ENCODE measurements around the gene SOX9.
"Not testable (repeated sequence)": the region's sequence is repeated elsewhere in the genome, so short reads cannot be mapped to it uniquely, and the experiment has no call there.

SOX9 gene

DNA sequence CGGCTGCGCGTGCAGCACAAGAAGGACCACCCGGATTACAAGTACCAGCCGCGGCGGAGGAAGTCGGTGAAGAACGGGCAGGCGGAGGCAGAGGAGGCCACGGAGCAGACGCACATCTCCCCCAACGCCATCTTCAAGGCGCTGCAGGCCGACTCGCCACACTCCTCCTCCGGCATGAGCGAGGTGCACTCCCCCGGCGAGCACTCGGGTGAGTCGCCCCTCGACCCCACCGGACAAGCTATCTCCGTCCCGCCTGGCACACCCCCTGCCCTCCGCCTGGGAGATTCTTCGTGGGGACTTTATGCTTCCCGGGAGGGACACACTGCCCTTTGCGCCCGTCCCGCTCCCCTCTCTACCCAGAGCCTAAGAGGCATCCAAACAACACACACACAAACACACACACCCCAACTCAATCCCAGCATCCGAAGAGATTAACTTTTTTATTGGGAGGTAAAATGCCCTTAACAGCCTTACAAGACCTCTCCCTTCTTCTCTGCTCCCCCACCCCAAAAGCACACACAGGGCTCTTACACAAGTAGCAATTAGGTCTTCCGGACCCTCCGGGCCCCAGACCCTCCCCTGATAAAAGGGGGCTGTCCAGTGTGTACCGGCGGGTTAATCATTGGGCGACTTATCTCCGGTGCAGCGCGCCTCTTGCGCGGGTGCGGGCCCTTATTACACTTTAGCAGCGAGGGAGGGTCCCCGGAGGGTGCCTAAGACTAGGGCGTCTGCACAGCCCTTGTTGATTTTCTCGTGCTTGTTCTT lies 2.1 kb downstream of the SOX9 start:
- DNase-seq: peak; percentile 48
- in situ Hi-C loops (cut with HindIII; ENCODE audit: low pct_ligation_motif_present, low pct_unique_long_range_greater_than_20kb, low sequenced_read_pairs): no loop called here

DNA sequence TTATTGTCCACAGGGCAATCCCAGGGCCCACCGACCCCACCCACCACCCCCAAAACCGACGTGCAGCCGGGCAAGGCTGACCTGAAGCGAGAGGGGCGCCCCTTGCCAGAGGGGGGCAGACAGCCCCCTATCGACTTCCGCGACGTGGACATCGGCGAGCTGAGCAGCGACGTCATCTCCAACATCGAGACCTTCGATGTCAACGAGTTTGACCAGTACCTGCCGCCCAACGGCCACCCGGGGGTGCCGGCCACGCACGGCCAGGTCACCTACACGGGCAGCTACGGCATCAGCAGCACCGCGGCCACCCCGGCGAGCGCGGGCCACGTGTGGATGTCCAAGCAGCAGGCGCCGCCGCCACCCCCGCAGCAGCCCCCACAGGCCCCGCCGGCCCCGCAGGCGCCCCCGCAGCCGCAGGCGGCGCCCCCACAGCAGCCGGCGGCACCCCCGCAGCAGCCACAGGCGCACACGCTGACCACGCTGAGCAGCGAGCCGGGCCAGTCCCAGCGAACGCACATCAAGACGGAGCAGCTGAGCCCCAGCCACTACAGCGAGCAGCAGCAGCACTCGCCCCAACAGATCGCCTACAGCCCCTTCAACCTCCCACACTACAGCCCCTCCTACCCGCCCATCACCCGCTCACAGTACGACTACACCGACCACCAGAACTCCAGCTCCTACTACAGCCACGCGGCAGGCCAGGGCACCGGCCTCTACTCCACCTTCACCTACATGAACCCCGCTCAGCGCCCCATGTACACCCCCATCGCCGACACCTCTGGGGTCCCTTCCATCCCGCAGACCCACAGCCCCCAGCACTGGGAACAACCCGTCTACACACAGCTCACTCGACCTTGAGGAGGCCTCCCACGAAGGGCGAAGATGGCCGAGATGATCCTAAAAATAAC lies 3.0 kb downstream of the SOX9 start:
- in situ Hi-C loops (cut with HindIII; ENCODE audit: low pct_ligation_motif_present, low pct_unique_long_range_greater_than_20kb, low sequenced_read_pairs): no loop called here
- no peak for DNase-seq

GRCh38 chr17:72124438-72124775 lies 3.6 kb downstream of the SOX9 start:
- no peak for DNase-seq
- in situ Hi-C loops (cut with HindIII; ENCODE audit: low pct_ligation_motif_present, low pct_unique_long_range_greater_than_20kb, low sequenced_read_pairs): no loop called here

- DNase-seq: no peak
Measured at GRCh38 chr17:72125226-72125651, 4.4 kb downstream of the SOX9 start.

DNA sequence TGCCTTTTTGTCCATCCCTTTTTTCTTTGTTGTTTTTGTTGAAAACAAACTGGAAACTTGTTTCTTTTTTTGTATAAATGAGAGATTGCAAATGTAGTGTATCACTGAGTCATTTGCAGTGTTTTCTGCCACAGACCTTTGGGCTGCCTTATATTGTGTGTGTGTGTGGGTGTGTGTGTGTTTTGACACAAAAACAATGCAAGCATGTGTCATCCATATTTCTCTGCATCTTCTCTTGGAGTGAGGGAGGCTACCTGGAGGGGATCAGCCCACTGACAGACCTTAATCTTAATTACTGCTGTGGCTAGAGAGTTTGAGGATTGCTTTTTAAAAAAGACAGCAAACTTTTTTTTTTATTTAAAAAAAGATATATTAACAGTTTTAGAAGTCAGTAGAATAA lies 4.9 kb downstream of the SOX9 start:
- in situ Hi-C loops (cut with HindIII; ENCODE audit: low pct_ligation_motif_present, low pct_unique_long_range_greater_than_20kb, low sequenced_read_pairs): loop anchor here (25.0 kb wide), 1 partner anchor 287 kb away; no protein-coding TSS in a partner anchor
- no peak for DNase-seq

More at GRCh38 chr17:72125226-72125651, 4.4 kb downstream of the SOX9 start:
- in situ Hi-C loops (cut with HindIII; ENCODE audit: low pct_ligation_motif_present, low pct_unique_long_range_greater_than_20kb, low sequenced_read_pairs): loop anchor here (25.0 kb wide), 1 partner anchor 287 kb away; no protein-coding TSS in a partner anchor

GRCh38 chr17:72126575-72127486 lies 6.0 kb downstream of the SOX9 start:
- peak; percentile 23 for DNase-seq
- in situ Hi-C loops (cut with HindIII; ENCODE audit: low pct_ligation_motif_present, low pct_unique_long_range_greater_than_20kb, low sequenced_read_pairs): loop anchor here (25.0 kb wide), 1 partner anchor 285 kb away; no protein-coding TSS in a partner anchor

GRCh38 chr17:72128039-72128438 lies 7.2 kb downstream of the SOX9 start:
- DNase-seq: no peak
- in situ Hi-C loops (cut with HindIII; ENCODE audit: low pct_ligation_motif_present, low pct_unique_long_range_greater_than_20kb, low sequenced_read_pairs): loop anchor here (25.0 kb wide), 1 partner anchor 284 kb away; no protein-coding TSS in a partner anchor

DNA sequence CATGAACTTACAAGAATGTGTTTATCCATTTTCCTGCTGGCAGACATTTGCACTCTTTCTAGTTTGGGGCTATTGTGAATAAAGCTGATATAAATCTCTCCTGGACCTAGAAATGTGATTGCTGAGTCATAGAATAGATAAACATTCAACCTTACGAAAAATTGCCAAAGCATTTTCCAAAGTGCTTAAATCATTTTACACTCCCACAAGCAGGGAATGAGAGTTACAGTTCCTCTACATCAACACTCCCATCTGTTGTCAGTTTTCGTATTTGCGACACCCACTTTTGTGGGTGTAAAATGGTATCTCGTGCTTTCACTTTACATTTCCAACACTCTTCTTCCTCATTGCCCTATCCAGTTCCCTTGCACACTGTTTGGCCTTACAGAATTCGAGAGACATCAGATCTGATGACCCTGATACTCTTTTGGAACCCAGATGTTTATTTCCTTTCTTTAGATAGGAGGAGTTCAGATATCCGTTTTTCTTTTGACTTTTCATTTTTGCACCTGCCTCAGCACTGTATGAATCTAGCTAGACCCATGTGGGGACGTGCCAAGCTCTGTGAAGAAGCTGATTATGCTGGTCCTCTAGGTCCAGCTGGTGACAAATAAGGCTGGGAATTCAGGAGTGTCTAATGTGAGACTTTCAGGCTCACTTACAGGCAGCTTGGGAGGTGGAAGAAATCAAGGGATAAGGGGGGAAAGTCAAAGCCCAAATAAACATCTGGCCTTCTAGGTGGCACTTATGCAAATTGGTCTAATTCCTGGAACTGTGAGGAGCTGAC lies 14.0 kb downstream of the SOX9 start:
- in situ Hi-C loops (cut with HindIII; ENCODE audit: low pct_ligation_motif_present, low pct_unique_long_range_greater_than_20kb, low sequenced_read_pairs): loop anchor here (25.0 kb wide), 1 partner anchor 278 kb away; no protein-coding TSS in a partner anchor
- DNase-seq: no peak

- in situ Hi-C loops (cut with HindIII; ENCODE audit: low pct_ligation_motif_present, low pct_unique_long_range_greater_than_20kb, low sequenced_read_pairs): loop anchor here (25.0 kb wide), 1 partner anchor 277 kb away; no protein-coding TSS in a partner anchor
- no peak for DNase-seq
Measured at GRCh38 chr17:72135546-72136325, 14.9 kb downstream of the SOX9 start.

- no peak for DNase-seq
- in situ Hi-C loops (cut with HindIII; ENCODE audit: low pct_ligation_motif_present, low pct_unique_long_range_greater_than_20kb, low sequenced_read_pairs): loop anchor here (25.0 kb wide), 1 partner anchor 276 kb away; no protein-coding TSS in a partner anchor
Measured at GRCh38 chr17:72136692-72137091, 15.9 kb downstream of the SOX9 start.

GRCh38 chr17:72137161-72137560 lies 16.3 kb downstream of the SOX9 start:
- no peak for DNase-seq
- in situ Hi-C loops (cut with HindIII; ENCODE audit: low pct_ligation_motif_present, low pct_unique_long_range_greater_than_20kb, low sequenced_read_pairs): loop anchor here (25.0 kb wide), 1 partner anchor 275 kb away; no protein-coding TSS in a partner anchor

DNA sequence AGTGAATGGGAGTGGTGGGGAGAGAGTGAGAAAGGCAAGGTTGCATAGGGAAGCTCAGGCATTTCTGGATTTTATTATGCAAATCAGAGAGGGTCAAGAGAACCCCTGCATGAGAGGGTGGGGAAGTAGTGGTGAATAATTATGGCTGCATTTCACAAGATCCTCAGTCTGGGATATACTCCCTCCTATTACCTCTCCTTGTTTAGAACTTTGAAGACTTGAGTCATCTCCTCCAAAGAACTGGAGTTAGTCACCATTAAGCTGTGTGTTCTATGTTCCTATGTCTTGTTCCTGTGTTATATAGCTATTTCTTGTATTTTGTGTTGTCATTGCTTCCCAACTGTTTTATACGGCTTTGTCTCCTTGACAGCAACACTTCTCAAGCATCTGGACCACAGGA lies 18.4 kb downstream of the SOX9 start:
- in situ Hi-C loops (cut with HindIII; ENCODE audit: low pct_ligation_motif_present, low pct_unique_long_range_greater_than_20kb, low sequenced_read_pairs): loop anchor here (25.0 kb wide), 1 partner anchor 273 kb away; no protein-coding TSS in a partner anchor
- no peak for DNase-seq

- DNase-seq: no peak
- in situ Hi-C loops (cut with HindIII; ENCODE audit: low pct_ligation_motif_present, low pct_unique_long_range_greater_than_20kb, low sequenced_read_pairs): loop anchor here (25.0 kb wide), 1 partner anchor 271 kb away; no protein-coding TSS in a partner anchor
Measured at GRCh38 chr17:72141336-72141735, 20.5 kb downstream of the SOX9 start.

- in situ Hi-C loops (cut with HindIII; ENCODE audit: low pct_ligation_motif_present, low pct_unique_long_range_greater_than_20kb, low sequenced_read_pairs): loop anchor here (25.0 kb wide), 1 partner anchor 270 kb away; no protein-coding TSS in a partner anchor
Measured at GRCh38 chr17:72142097-72142496, 21.3 kb downstream of the SOX9 start.

DNA sequence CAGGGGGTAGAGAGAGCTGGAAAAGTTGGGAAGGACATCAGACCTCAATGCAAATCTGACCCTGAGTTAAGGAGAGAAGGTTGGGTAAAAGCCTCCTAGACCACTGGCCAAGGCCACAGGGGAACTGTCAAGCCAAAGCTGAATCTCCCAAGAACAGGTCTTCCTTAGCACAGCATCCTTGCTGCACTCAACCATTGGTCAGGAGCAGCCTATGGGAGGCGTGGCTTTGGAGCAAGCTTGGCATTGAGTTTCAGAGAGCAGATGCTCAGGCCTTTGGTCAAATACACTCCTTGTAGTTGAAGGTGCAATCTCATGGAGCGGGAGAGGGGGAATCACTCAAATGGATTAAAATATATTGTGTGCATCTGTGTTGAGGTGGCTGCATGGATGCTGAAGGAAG lies 21.8 kb downstream of the SOX9 start:
- in situ Hi-C loops (cut with HindIII; ENCODE audit: low pct_ligation_motif_present, low pct_unique_long_range_greater_than_20kb, low sequenced_read_pairs): loop anchor here (25.0 kb wide), 1 partner anchor 270 kb away; no protein-coding TSS in a partner anchor

More at GRCh38 chr17:72142097-72142496, 21.3 kb downstream of the SOX9 start:
- not testable (repeated sequence) for DNase-seq

DNA sequence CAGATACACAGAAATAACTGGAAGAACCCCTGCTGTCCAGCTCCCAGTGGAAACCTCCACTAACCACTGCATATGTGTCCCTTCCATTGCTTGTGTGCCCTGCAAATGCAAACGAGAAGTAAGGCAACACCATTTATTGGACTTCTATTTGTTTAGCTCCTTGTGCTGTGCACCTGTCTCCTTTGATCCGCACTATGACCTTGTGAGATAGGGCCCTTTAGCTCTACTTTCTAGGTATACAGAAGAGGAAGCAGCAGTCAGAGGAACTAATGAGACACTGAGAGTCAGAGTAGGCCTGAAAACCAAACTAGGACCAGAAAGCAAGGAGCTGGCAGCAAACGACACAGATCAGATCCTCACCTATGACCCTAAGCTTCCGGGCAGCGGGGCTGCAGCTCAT lies 22.4 kb downstream of the SOX9 start:
- DNase-seq: no peak
- in situ Hi-C loops (cut with HindIII; ENCODE audit: low pct_ligation_motif_present, low pct_unique_long_range_greater_than_20kb, low sequenced_read_pairs): loop anchor here (25.0 kb wide), 1 partner anchor 269 kb away; no protein-coding TSS in a partner anchor

More for the DNA sequence above, 21.8 kb downstream of the SOX9 start:
- no peak for DNase-seq

Measured in ACHN (cell line).